Left lobe of liver (tissue), 2 donors: Measurements from ENCODE around the gene SDR42E1. TPM values are rescaled to one million over a fixed set of nuclear protein-coding genes. Genes with fewer than 3 reads are reported as not detected.
"Not testable (repeated sequence)": the region's sequence is repeated elsewhere in the genome, so short reads cannot be mapped to it uniquely, and the experiment has no call there.

Experiments
- ATAC-seq: fragments of 200-7000 bp; cut with Tn5 transposase; one replicate; pipeline ENCODE4 v1.9.1; 2020; ENCODE audit warnings: mild to moderate bottlenecking, moderate library complexity
- DNase-seq: peaks from one replicate; pipeline ENCODE4 v3.0.0-alpha.2; 2020; ENCODE audit warnings: low spot score
- total RNA-seq: library from RNA; stranded (reverse); gene quantifications from one replicate; pipeline ENCODE4 v1.2.1, GENCODE V29; 2021
- donor health status: DM: no; HTN: no; CAD: no; lungs with moderate emphysema.
- donor health status: DM: no; HTN: yes; CAD: no.

SDR42E1 gene
- total RNA-seq, 1 donor from 2014 or later: 4.1 TPM

GRCh38 chr16:82037666-82038065 lies 26.4 kb upstream of the SDR42E1 start:
- ATAC-seq (no peak), DNase-seq (no peak)

- DNase-seq: no peak
- no peak for ATAC-seq
These were observed 26.0 kb upstream of the SDR42E1 start for GRCh38 chr16:82037251-82037650.

- ATAC-seq: peak; percentile 68
- peak; percentile 69 for DNase-seq
These were observed 23.8 kb upstream of the SDR42E1 start, which contains the start of gene HSD17B2 for GRCh38 chr16:82034981-82035612. Gene HSD17B2 (plus strand): TSS chr16:82035253. CDS start chr16:82035425, 172 bp downstream.

- DNase-seq: peak; percentile 88
- peak; percentile 79 for ATAC-seq
These were observed 22.5 kb upstream of the SDR42E1 start for GRCh38 chr16:82033683-82034300.

- ATAC-seq: no peak
These were observed 21.7 kb upstream of the SDR42E1 start for GRCh38 chr16:82033006-82033405.

GRCh38 chr16:82031116-82032084 lies 20.1 kb upstream of the SDR42E1 start:
- DNase-seq (peak; percentile 62), ATAC-seq (peak; percentile 48)

More at GRCh38 chr16:82033006-82033405, 21.7 kb upstream of the SDR42E1 start:
- no peak for DNase-seq

GRCh38 chr16:82027629-82028064 lies 16.4 kb upstream of the SDR42E1 start:
- DNase-seq: no peak
- peak; percentile 72 for ATAC-seq

- no peak for DNase-seq
- no peak for ATAC-seq
These were observed 13.6 kb upstream of the SDR42E1 start for GRCh38 chr16:82024883-82025282.

- ATAC-seq (no peak), DNase-seq (no peak)
These were observed 13.0 kb upstream of the SDR42E1 start for GRCh38 chr16:82024316-82024715.

GRCh38 chr16:82023206-82023605 lies 11.9 kb upstream of the SDR42E1 start:
- no peak for DNase-seq
- ATAC-seq: no peak

- DNase-seq (no peak), ATAC-seq (no peak)
These were observed 8.8 kb upstream of the SDR42E1 start for GRCh38 chr16:82020051-82020450.

GRCh38 chr16:82019535-82019934 lies 8.3 kb upstream of the SDR42E1 start:
- ATAC-seq (no peak), DNase-seq (no peak)

GRCh38 chr16:82017911-82018568 lies 6.8 kb upstream of the SDR42E1 start:
- DNase-seq (no peak), ATAC-seq (no peak)

GRCh38 chr16:82016964-82017363 lies 5.7 kb upstream of the SDR42E1 start:
- DNase-seq (no peak), ATAC-seq (no peak)

- ATAC-seq (peak; percentile 46), DNase-seq (no peak)
These were observed 5.0 kb upstream of the SDR42E1 start for GRCh38 chr16:82016263-82016662.

GRCh38 chr16:82013139-82013538 lies 1.9 kb upstream of the SDR42E1 start:
- DNase-seq: no peak

GRCh38 chr16:82010649-82011048 lies 621 bp downstream of the SDR42E1 start:
- no peak for DNase-seq
- ATAC-seq: no peak

More at GRCh38 chr16:82013139-82013538, 1.9 kb upstream of the SDR42E1 start:
- no peak for ATAC-seq

GRCh38 chr16:82009789-82010188 lies 1.5 kb downstream of the SDR42E1 start:
- DNase-seq, ATAC-seq: not testable (repeated sequence)

GRCh38 chr16:82008957-82009592 lies 2.2 kb downstream of the SDR42E1 start:
- no peak for ATAC-seq
- no peak for DNase-seq

GRCh38 chr16:82007189-82007588 lies 4.1 kb downstream of the SDR42E1 start:
- ATAC-seq (no peak), DNase-seq (no peak)
